ENCODE results near the gene SCLY. TPM values are rescaled to one million over a fixed set of nuclear protein-coding genes. Genes with fewer than 3 reads are reported as not detected.

Gene SCLY
- total and polyA plus RNA-seq, 2 of the 8 experiments (the other 6 are each of a cell fraction or from before 2014, with no cell fraction given), result 79.0 to 79.5 TPM

GRCh38 chr2:238098901-238099713 is 38.3 kb downstream of the SCLY start:
- H2BK20ac ChIP-seq (ENCODE audit: low read length), result no peak overlapping the region
- no peak overlapping the region for H3K14ac ChIP-seq (ENCODE audit: insufficient read length)
- no peaks in the 10 kb centered on the region for H3K79me2 ChIP-seq (ENCODE audit: control insufficient read depth in 1 of 2, insufficient read depth in 2 of 2, low read length in 2 of 2)
- H3K4me1 ChIP-seq (replicated peaks in 1 of 4; ENCODE audit: control insufficient read depth in 3 of 4, insufficient read depth in 4 of 4, low read length in 3 of 4), result peaks cover 0 to 21% (median 13%) of the 10 kb centered on the region in 4 experiments; a peak in 6 of 7 replicates
- H3K9ac ChIP-seq (replicated peaks in 1 of 4; ENCODE audit: extremely low read depth in 1 of 4, low read depth in 3 of 4, low read length in 3 of 4), result no peak overlapping the region
- H3K79me1 ChIP-seq (ENCODE audit: low read depth, low read length), result no peaks in the 10 kb centered on the region
- no peak overlapping the region; the same call in 1 of the 2 replicates for H3K18ac ChIP-seq (ENCODE audit: extremely low read depth, low read length)
- H2AFZ ChIP-seq (ENCODE audit: low read length), result no peak overlapping the region
- H2BK120ac ChIP-seq (replicated peaks; ENCODE audit: low read depth, low read length), result no peak overlapping the region
- no peak overlapping the region for H2BK15ac ChIP-seq (ENCODE audit: low read length)
- H3K4me3 ChIP-seq (ENCODE audit: extremely low read depth in 1 of 4, insufficient read depth in 2 of 4, low read depth in 3 of 4, low read length in 4 of 4), result no peak overlapping the region
- H3K4me2 ChIP-seq (ENCODE audit: insufficient read depth in 1 of 2, low read depth in 2 of 2, low read length in 2 of 2), result no peak overlapping the region
- no peaks in the 10 kb centered on the region for H3K27me3 ChIP-seq (replicated peaks in 1 of 4; ENCODE audit: control insufficient read depth in 3 of 4, extremely low read depth in 1 of 4, insufficient read depth in 3 of 4, low read length in 3 of 4)
- ChIA-PET POLR2A (ENCODE audit: partially characterized antibody) (interaction anchor here (0.7 to 3.0 kb wide), 14 partner anchors 8 to 144 kb away, joined by 3 to 23 read pairs (median 3); partner anchors contain the start of genes KLHL30 and SCLY), CTCF (ENCODE audit: partially characterized antibody) (interaction anchor here (0.6 to 3.0 kb wide), 14 partner anchors 9 to 164 kb away, joined by 3 to 21 read pairs (median 3); no protein-coding TSS in a partner anchor)
- H3K27ac ChIP-seq (ENCODE audit: low read depth, low read length), result no peak overlapping the region
- H3K23ac ChIP-seq (ENCODE audit: insufficient read length), result no peak overlapping the region
- no peaks in the 10 kb centered on the region for H4K20me1 ChIP-seq (replicated peaks in 1 of 2; ENCODE audit: control insufficient read depth in 1 of 2, insufficient read depth in 2 of 2, low read length in 2 of 2)
- H4K8ac ChIP-seq (ENCODE audit: extremely low read depth, insufficient read depth, low read length), result peak overlapping the region; percentile 31; the same call in 1 of the 2 replicates
- FAIRE-seq (no peak), DNase-seq (ENCODE audit: low read depth in 1 of 2, low spot score in 2 of 2) (peak in 1 of 2 experiments; percentile 38)
- no peak overlapping the region for H2BK5ac ChIP-seq (ENCODE audit: low read depth, low read length)
- no peak overlapping the region for H3K56ac ChIP-seq (replicated peaks; ENCODE audit: insufficient read length, low read depth, low read length)
- no peaks in the 10 kb centered on the region for H3K23me2 ChIP-seq (ENCODE audit: low read depth, low read length)
- H4K5ac ChIP-seq (ENCODE audit: insufficient read length, low read depth, low read length), result no peak overlapping the region
- no peak overlapping the region for H2AK5ac ChIP-seq (ENCODE audit: low read depth, low read length)
- H3K36me3 ChIP-seq (ENCODE audit: control insufficient read depth in 2 of 4, insufficient read depth in 4 of 4, low read length in 3 of 4), result peaks cover 0 to 11% (median 3%) of the 10 kb centered on the region in 4 experiments; a peak in 3 of 8 replicates
- peak overlapping the region; percentile 42 for H4K91ac ChIP-seq (replicated peaks; ENCODE audit: insufficient read length, low read length)
- H2BK12ac ChIP-seq (ENCODE audit: low read depth, low read length), result no peak overlapping the region
- no peaks in the 10 kb centered on the region for H3K9me3 ChIP-seq (ENCODE audit: insufficient read depth in 2 of 2, low read depth in 1 of 2, low read length in 1 of 2)
- H3K4ac ChIP-seq (replicated peaks; ENCODE audit: insufficient read length, low read depth, low read length), result no peak overlapping the region
- WGBS, 2 experiments (ENCODE audit: extremely low coverage in 1 of 2, insufficient coverage in 1 of 2, insufficient read length in 1 of 2, insufficient replicate concordance in 2 of 2, low coverage in 1 of 2, low lambda C conversion rate in 2 of 2, missing lambda C conversion rate in 1 of 2), result 86% methylated on average over 17 of the region's 17 CpGs; no CpG with 5 or more reads in 1 of the 2 experiments
- TF ChIP-seq CBX5 (IDR thresholded peaks at IDR 0.05; ENCODE audit: low read depth, low read length) (no peak), CTCF (IDR thresholded peaks at IDR 0.05; ENCODE audit: control extremely low read depth in 1 of 3, insufficient read depth in 1 of 3, low read depth in 1 of 3, low read length in 3 of 3) (no peak), TCF12 (IDR thresholded peaks at IDR 0.05; ENCODE audit: low read depth, low read length) (no peak), PHF8 (conservative IDR thresholded peaks at IDR 0.05; ENCODE audit: low read depth, low read length) (no peak)
